C1 segment of cervical spinal cord (tissue), 14 donors: ENCODE measurements around the gene CSPG5.

ENCODE experiments used
- DNase-seq, 14 donors: peaks; one replicate each; lab custom pipeline; 2025; lab: John Stamatoyannopoulos, UW

The CSPG5 gene

GRCh38 chr3:47578691-47579632 lies at the start of gene CSPG5:
Gene CSPG5 (minus strand): TSS chr3:47578865. CDS start chr3:47578693, 172 bp downstream.
- peak in 3 of 14 donors; percentile 12 to 34 (median 30) for DNase-seq

- no peak for DNase-seq
Measured at GRCh38 chr3:47628426-47628825, 49.8 kb upstream of the CSPG5 start.

- DNase-seq = no peak
Measured at GRCh38 chr3:47622671-47623461, 44.2 kb upstream of the CSPG5 start.

GRCh38 chr3:47617086-47618010 lies 38.7 kb upstream of the CSPG5 start:
- DNase-seq = no peak

GRCh38 chr3:47614788-47615187 lies 36.1 kb upstream of the CSPG5 start:
- no peak for DNase-seq

- peak in 2 of 14 donors; percentile 4 to 15 for DNase-seq
Measured at GRCh38 chr3:47613722-47614121, 35.1 kb upstream of the CSPG5 start.

GRCh38 chr3:47612879-47613278 lies 34.2 kb upstream of the CSPG5 start:
- no peak for DNase-seq

- peak in 1 of 14 donors; percentile 82 for DNase-seq
Measured at GRCh38 chr3:47612178-47612577, 33.5 kb upstream of the CSPG5 start.

GRCh38 chr3:47611576-47611975 lies 32.9 kb upstream of the CSPG5 start:
- peak in 1 of 14 donors; percentile 71 for DNase-seq

GRCh38 chr3:47610583-47610982 lies 31.9 kb upstream of the CSPG5 start:
- DNase-seq = no peak

GRCh38 chr3:47607335-47607734 lies 28.7 kb upstream of the CSPG5 start:
- no peak for DNase-seq

GRCh38 chr3:47606165-47606564 lies 27.5 kb upstream of the CSPG5 start:
- DNase-seq = peak in 2 of 14 donors; percentile 11 to 48

GRCh38 chr3:47605652-47606051 lies 27.0 kb upstream of the CSPG5 start:
- DNase-seq = no peak

- DNase-seq = no peak
Measured at GRCh38 chr3:47604145-47604544, 25.5 kb upstream of the CSPG5 start.

GRCh38 chr3:47603332-47603731 lies 24.7 kb upstream of the CSPG5 start:
- DNase-seq = no peak

GRCh38 chr3:47601281-47601680 lies 22.6 kb upstream of the CSPG5 start:
- DNase-seq = peak in 7 of 14 donors; percentile 10 to 47 (median 18)

- DNase-seq = no peak
Measured at GRCh38 chr3:47594792-47595191, 16.1 kb upstream of the CSPG5 start.

GRCh38 chr3:47592066-47592795 lies 13.6 kb upstream of the CSPG5 start:
- DNase-seq = no peak

- DNase-seq = no peak
Measured at GRCh38 chr3:47590216-47590615, 11.6 kb upstream of the CSPG5 start.

GRCh38 chr3:47588587-47588986 lies 9.9 kb upstream of the CSPG5 start:
- DNase-seq = no peak

- DNase-seq = no peak
Measured at GRCh38 chr3:47588053-47588452, 9.4 kb upstream of the CSPG5 start.
